SU-DHL-6 (cell line): ENCODE data around the gene MYBPC3.

Source experiments
- H2AFZ ChIP-seq: fragments of 200-600 bp; sonication (generic); 2 replicates; pipeline ENCODE4 v1.6.1; 2014; ENCODE audit warnings: low read depth, mild to moderate bottlenecking, moderate library complexity, mixed read lengths, antibody characterized with exemption, low read length; ENCODE audit not compliant: severe bottlenecking
- H3F3A ChIP-seq: fragments of 200-600 bp; shearing (Covaris generic); 2 replicates; pipeline ENCODE4 v1.6.0; 2016; ENCODE audit warnings: antibody characterized with exemption, mild to moderate bottlenecking; ENCODE audit not compliant: insufficient read depth
- H3K27ac ChIP-seq: fragments of 200-600 bp; sonication (generic); 2 replicates; pipeline ENCODE4 v1.5.1; 2016; ENCODE audit warnings: low read depth, mild to moderate bottlenecking, low read length, moderate library complexity, mixed read lengths
- H3K27me3 ChIP-seq: fragments of 200-600 bp; sonication (generic), shearing (Covaris generic); 2 replicates; pipeline ENCODE4 v1.6.0; 2014; ENCODE audit warnings: mild to moderate bottlenecking, low read length
- H3K36me3 ChIP-seq: fragments of 200-600 bp; sonication (generic); 2 replicates; pipeline ENCODE4 v1.6.1; 2014; ENCODE audit warnings: mild to moderate bottlenecking, low read length, mixed read lengths
- H3K4me2 ChIP-seq: fragments of 300-600, 200-600 bp; shearing (Covaris generic), sonication (generic); 2 replicates; pipeline ENCODE4 v1.6.0; 2014; ENCODE audit warnings: low read length, low read depth, mild to moderate bottlenecking; ENCODE audit not compliant: poor library complexity, severe bottlenecking
- H3K4me3 ChIP-seq: fragments of 200-600 bp; sonication (generic); 2 replicates; pipeline ENCODE4 v1.5.1; 2014; ENCODE audit warnings: antibody characterized with exemption, low read length, mild to moderate bottlenecking, mixed read lengths; ENCODE audit not compliant: insufficient read depth, poor library complexity, severe bottlenecking
- H3K79me2 ChIP-seq: fragments of 200-600 bp; sonication (generic); 2 replicates; pipeline ENCODE4 v1.6.1; 2014; ENCODE audit warnings: mild to moderate bottlenecking, low read length, moderate library complexity; ENCODE audit not compliant: insufficient read depth
- H3K9ac ChIP-seq: fragments of 200-600 bp; sonication (generic); 2 replicates; pipeline ENCODE4 v1.7.0; 2014; ENCODE audit warnings: mild to moderate bottlenecking, low read length
- H3K9me2 ChIP-seq: fragments of 200-600 bp; sonication (generic); replicated peaks from 2 replicates; pipeline ENCODE4 v1.6.1; 2014; ENCODE audit warnings: low read length; ENCODE audit not compliant: insufficient read depth
- H3K9me3 ChIP-seq: fragments of 200-600 bp; sonication (generic); 2 replicates; pipeline ENCODE4 v1.6.1; 2014; ENCODE audit warnings: low read length, mixed read lengths; ENCODE audit not compliant: insufficient read depth
- H4K20me1 ChIP-seq: fragments of 200-600 bp; sonication (generic); 2 replicates; pipeline ENCODE4 v1.6.1; 2014; ENCODE audit warnings: low read depth, mild to moderate bottlenecking, antibody characterized with exemption, low read length, moderate library complexity, mixed read lengths
- CTCF ChIP-seq: fragments of 200-600 bp; sonication (generic); IDR thresholded peaks from one replicate; pipeline ENCODE4 v1.5.1; 2017; ENCODE audit warnings: antibody characterized with exemption, mild to moderate bottlenecking, low read length, moderate library complexity; ENCODE audit not compliant: insufficient read depth, poor library complexity, severe bottlenecking
- EZH2phosphoT487 ChIP-seq: fragments of 200-600 bp; sonication (generic), shearing (Covaris generic); conservative IDR thresholded peaks from 2 replicates; pipeline ENCODE4 v1.6.1; 2018; ENCODE audit warnings: mild to moderate bottlenecking, antibody characterized with exemption, low read length, moderate library complexity, mixed read lengths

The MYBPC3 gene

GRCh38 chr11:47393163-47394049 is 40.9 kb upstream of the MYBPC3 start:
- Histone ChIP-seq H3K4me2 (no peak overlapping the region), H3K4me3 (no peak overlapping the region), H3F3A (no peaks in the 10 kb centered on the region), H3K9me3 (no peaks in the 10 kb centered on the region), H3K9ac (no peak overlapping the region), H3K9me2 (no peaks in the 10 kb centered on the region), H3K27ac (no peak overlapping the region), H3K79me2 (no peaks in the 10 kb centered on the region), H4K20me1 (no peaks in the 10 kb centered on the region), H3K36me3 (no peaks in the 10 kb centered on the region), H3K27me3 (no peaks in the 10 kb centered on the region), H2AFZ (no peak overlapping the region)
- TF ChIP-seq CTCF (no peak), EZH2phosphoT487 (no peak)

GRCh38 chr11:47392546-47393162 is 40.2 kb upstream of the MYBPC3 start:
- Histone ChIP-seq H3F3A (no peaks in the 10 kb centered on the region), H3K4me3 (no peak overlapping the region), H4K20me1 (no peaks in the 10 kb centered on the region), H3K79me2 (no peaks in the 10 kb centered on the region), H2AFZ (no peak overlapping the region), H3K27me3 (no peaks in the 10 kb centered on the region), H3K36me3 (no peaks in the 10 kb centered on the region), H3K9me3 (no peaks in the 10 kb centered on the region), H3K9me2 (no peaks in the 10 kb centered on the region), H3K4me2 (no peak overlapping the region), H3K27ac (no peak overlapping the region), H3K9ac (no peak overlapping the region)
- no peak for TF ChIP-seq CTCF
- no peak for TF ChIP-seq EZH2phosphoT487

GRCh38 chr11:47391711-47392432 is 39.4 kb upstream of the MYBPC3 start:
- Histone ChIP-seq H3K27me3 (no peaks in the 10 kb centered on the region), H3K4me2 (no peak overlapping the region), H3F3A (no peaks in the 10 kb centered on the region), H4K20me1 (no peaks in the 10 kb centered on the region), H3K4me3 (no peak overlapping the region), H3K36me3 (no peaks in the 10 kb centered on the region), H3K27ac (no peak overlapping the region), H3K9ac (no peak overlapping the region), H3K9me3 (no peaks in the 10 kb centered on the region), H3K79me2 (no peaks in the 10 kb centered on the region), H2AFZ (no peak overlapping the region), H3K9me2 (no peaks in the 10 kb centered on the region)
- TF ChIP-seq EZH2phosphoT487 (no peak), CTCF (no peak)
